NCI-H2107 (cell line): ENCODE data around the gene STYK1.
"Not testable (repeated sequence)": the region's sequence is repeated elsewhere in the genome, so short reads cannot be mapped to it uniquely, and the experiment has no call there.

ENCODE experiments used
- DNase-seq: peaks from one replicate; lab custom pipeline; 2025; lab: John Stamatoyannopoulos, UW

STYK1 gene

GRCh38 chr12:10689146-10689545 is 15.3 kb upstream of the STYK1 start:
- no peak for DNase-seq

GRCh38 chr12:10688042-10688441 is 14.2 kb upstream of the STYK1 start:
- no peak for DNase-seq

GRCh38 chr12:10672231-10672868 is 1.5 kb downstream of the STYK1 start:
- DNase-seq = no peak

GRCh38 chr12:10669533-10669932 is 4.3 kb downstream of the STYK1 start:
- DNase-seq = no peak

- DNase-seq = no peak
Observed at GRCh38 chr12:10668526-10668925, 5.3 kb downstream of the STYK1 start.

GRCh38 chr12:10667581-10667980 is 6.3 kb downstream of the STYK1 start:
- no peak for DNase-seq

- DNase-seq = no peak
Observed at GRCh38 chr12:10664499-10664898, 9.4 kb downstream of the STYK1 start.

- no peak for DNase-seq
Observed at GRCh38 chr12:10663869-10664268, 10.0 kb downstream of the STYK1 start.

GRCh38 chr12:10661338-10661737 is 12.5 kb downstream of the STYK1 start:
- no peak for DNase-seq

- DNase-seq = no peak
Observed at GRCh38 chr12:10654003-10654402, 19.8 kb downstream of the STYK1 start.

- DNase-seq = no peak
Observed at GRCh38 chr12:10652192-10652591, 21.7 kb downstream of the STYK1 start.

- not testable (repeated sequence) for DNase-seq
Observed at GRCh38 chr12:10646576-10646975, 27.3 kb downstream of the STYK1 start.

GRCh38 chr12:10645910-10646309 is 27.9 kb downstream of the STYK1 start:
- no peak for DNase-seq

- no peak for DNase-seq
Observed at GRCh38 chr12:10641735-10642500, 31.9 kb downstream of the STYK1 start.

- no peak for DNase-seq
Observed at GRCh38 chr12:10638728-10639127, 35.1 kb downstream of the STYK1 start.

GRCh38 chr12:10636611-10637010 is 37.2 kb downstream of the STYK1 start:
- DNase-seq = no peak

- DNase-seq = no peak
Observed at GRCh38 chr12:10636124-10636523, 37.7 kb downstream of the STYK1 start.

GRCh38 chr12:10635306-10635705 is 38.5 kb downstream of the STYK1 start:
- DNase-seq = no peak

- no peak for DNase-seq
Observed at GRCh38 chr12:10634427-10634826, 39.4 kb downstream of the STYK1 start.

GRCh38 chr12:10633541-10633940 is 40.3 kb downstream of the STYK1 start:
- no peak for DNase-seq

- DNase-seq = no peak
Observed at GRCh38 chr12:10632226-10632625, 41.6 kb downstream of the STYK1 start.

GRCh38 chr12:10624605-10625004 is 49.2 kb downstream of the STYK1 start:
- DNase-seq = no peak

- DNase-seq = no peak
Observed at GRCh38 chr12:10623131-10623530, 50.7 kb downstream of the STYK1 start.

- no peak for DNase-seq
Observed at GRCh38 chr12:10621278-10621677, 52.6 kb downstream of the STYK1 start.
